SU-DHL-6 (cell line): ENCODE data around the gene CSH1.
"Not testable (repeated sequence)": the region's sequence is repeated elsewhere in the genome, so short reads cannot be mapped to it uniquely, and the experiment has no call there.

ENCODE experiments used
- CTCF ChIP-seq: fragments of 200-600 bp; sonication (generic); IDR thresholded peaks from one replicate; pipeline ENCODE4 v1.5.1; 2017; ENCODE audit warnings: antibody characterized with exemption, mild to moderate bottlenecking, low read length, moderate library complexity; ENCODE audit not compliant: insufficient read depth, poor library complexity, severe bottlenecking
- EZH2phosphoT487 ChIP-seq: fragments of 200-600 bp; sonication (generic), shearing (Covaris generic); conservative IDR thresholded peaks from 2 replicates; pipeline ENCODE4 v1.6.1; 2018; ENCODE audit warnings: mild to moderate bottlenecking, antibody characterized with exemption, low read length, moderate library complexity, mixed read lengths

DNA sequence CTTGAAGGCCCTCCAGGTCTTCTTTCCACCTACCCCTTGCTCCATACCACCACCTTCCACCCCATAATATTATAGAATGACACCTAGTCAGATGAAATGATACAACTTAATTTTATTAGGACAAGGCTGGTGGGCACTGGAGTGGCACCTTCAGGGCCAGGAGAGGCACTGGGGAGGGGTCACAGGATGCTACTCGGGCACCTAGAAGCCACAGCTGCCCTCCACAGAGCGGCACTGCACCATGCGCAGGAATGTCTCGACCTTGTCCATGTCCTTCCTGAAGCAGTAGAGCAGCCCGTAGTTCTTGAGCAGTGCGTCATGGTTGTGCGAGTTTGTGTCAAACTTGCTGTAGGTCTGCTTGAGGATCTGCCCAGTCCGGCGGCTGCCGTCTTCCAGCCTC lies 1.6 kb downstream of the CSH1 start:
- not testable (repeated sequence) for TF ChIP-seq CTCF, EZH2phosphoT487
